Ovary (tissue), 9 donors: ENCODE data around the gene NCAM1. TPM values are rescaled to one million over a fixed set of nuclear protein-coding genes. Genes with fewer than 3 reads are reported as not detected.

Experiments
- DNase-seq, 5 donors: peaks; one replicate each; pipeline ENCODE4 v3.0.0-alpha.2; 2019 to 2020
- H3K27ac ChIP-seq, 2 donors: fragments of 200-600 bp; one replicate each; pipeline versions ENCODE4 v1.5.1 to v1.8.0; 2019 to 2022
- H3K27me3 ChIP-seq: fragments of 200-600 bp; one replicate; pipeline ENCODE4 v1.8.0; 2022
- H3K36me3 ChIP-seq: fragments of 200-600 bp; sonication (generic); one replicate; pipeline ENCODE4 v1.5.1; 2019
- H3K4me1 ChIP-seq: one replicate; pipeline ENCODE4 v1.8.1; 2013; ENCODE audit warnings: mild to moderate bottlenecking, moderate library complexity; ENCODE audit not compliant: insufficient read depth
- H3K4me3 ChIP-seq: fragments of 200-600 bp; sonication (generic); one replicate; pipeline ENCODE4 v1.5.1; 2017
- H3K9me3 ChIP-seq, 2 donors: fragments of 200-600 bp in 1 of 2; sonication (generic) in 1 of 2; one replicate each; pipeline versions ENCODE4 v1.5.1 to v1.8.1; 2013 to 2019; ENCODE audit warnings: mild to moderate bottlenecking in 1 of 2, moderate library complexity in 1 of 2
- CTCF ChIP-seq, 3 donors: fragments of 450-650 bp in 2 of 3; fragments of 200-600 bp in 1 of 3; IDR thresholded peaks; one replicate each; pipeline versions ENCODE4 v1.5.1 to v1.8.0; 2016 to 2022; ENCODE audit warnings: antibody characterized with exemption in 3 of 3, mild to moderate bottlenecking in 1 of 3
- EP300 ChIP-seq: sonication (generic); formaldehyde crosslinking; IDR thresholded peaks from one replicate; pipeline ENCODE4 v1.6.1; 2017; ENCODE audit warnings: antibody characterized with exemption
- POLR2A ChIP-seq: fragments of 450-650 bp; IDR thresholded peaks from one replicate; pipeline ENCODE4 v1.6.1; 2017; ENCODE audit warnings: antibody characterized with exemption, mild to moderate bottlenecking, moderate library complexity
- WGBS, 3 donors: extraction: QIAGEN DNeasy Blood & Tissue Kit in 1 of 3; methylation state at CpG; one replicate each; pipeline versions ENCODE4 v1.1.5 to v1.1.7; 2013 to 2017; 5-methylcytosine and 5-hydroxymethylcytosine counted together
- intact Hi-C, 4 donors: fragments of 100-400 bp; cut with DNase I; formaldehyde crosslinking; loops; one replicate each; pipeline versions ENCODE4 v1.11.0 to v1.15.1; 2022 to 2023
- polyA plus RNA-seq, 2 donors: library from polyadenylated mRNA; stranded (reverse); fragments of 200-250 nt in 1 of 2; fragments of 350-450 nt in 1 of 2; fragmentation: Illumina TruSeq in 1 of 2; extraction: RNeasy Lipid Tissue Mini Kit (QIAGEN cat#74804) in 1 of 2; gene quantifications; one replicate each; pipeline ENCODE4 v1.2.3, GENCODE V29; 2013 to 2014
- total RNA-seq, 7 donors: library from RNA; depleted of rRNA in 2 of 7; stranded (reverse); fragments of >200 nt in 2 of 7; fragmentation: NEBNext Ultra II Directional in 3 of 7; extraction: Animal tissue kit (Norgen Biotek cat#: 25700) in 3 of 7; gene quantifications; one replicate each; pipeline versions ENCODE4 v1.1.0 to v1.2.4, GENCODE V29; 2016 to 2023
- donor health status: DM: no; HTN: no; CAD: no; lungs with moderate emphysema.
- donor health status: DM: no; HTN: no; CAD: no.
- donor health status: Bipolar disorder and iron deficiency.
- donor health status: DM: yes; HTN: yes; CAD: no.
- donor health status: DM: no; HTN: no; CAD: no.
- donor health status: DM: yes; HTN: yes; CAD: no.

NCAM1 gene
- total and polyA plus RNA-seq, 9 donors, result 23.0 to 194 (median 106) TPM

- H3K4me1 ChIP-seq, result peaks cover 2% of the 10 kb centered on the region
- no peaks in the 10 kb centered on the region for H3K36me3 ChIP-seq
- no peak for TF ChIP-seq EP300
- no peak for TF ChIP-seq POLR2A
- TF ChIP-seq CTCF (IDR thresholded peaks at IDR 0.05), result no peak
- H3K27me3 ChIP-seq, result no peaks in the 10 kb centered on the region
- no peak overlapping the region for H3K4me3 ChIP-seq
- WGBS, 3 donors, result 92 to 94% (median 92%) methylated on average over 6 of the region's 6 CpGs
- no peak for DNase-seq
- H3K27ac ChIP-seq, result no peak overlapping the region
- no peaks in the 10 kb centered on the region for H3K9me3 ChIP-seq
- intact Hi-C loops, result no loop called here
Observed at GRCh38 chr11:113142508-113142907, 181.3 kb downstream of the NCAM1 start.

GRCh38 chr11:113147249-113147648 lies 186.0 kb downstream of the NCAM1 start:
- intact Hi-C loops, result no loop called here
- Histone ChIP-seq H3K9me3 (no peaks in the 10 kb centered on the region), H3K27ac (no peak overlapping the region), H3K27me3 (no peaks in the 10 kb centered on the region), H3K36me3 (no peaks in the 10 kb centered on the region), H3K4me3 (no peak overlapping the region), H3K4me1 (no peaks in the 10 kb centered on the region)
- DNase-seq, result no peak
- no peak for TF ChIP-seq CTCF (IDR thresholded peaks at IDR 0.05)
- no peak for TF ChIP-seq POLR2A
- TF ChIP-seq EP300, result no peak
- WGBS, 3 donors, result 75 to 86% (median 81%) methylated on average over 8 of the region's 8 CpGs

GRCh38 chr11:113148076-113148475 lies 186.9 kb downstream of the NCAM1 start:
- WGBS, 3 donors, result 87 to 94% (median 92%) methylated on average over 9 of the region's 9 CpGs
- intact Hi-C loops, result no loop called here
- no peak overlapping the region for H3K27ac ChIP-seq

GRCh38 chr11:113148652-113149051 lies 187.4 kb downstream of the NCAM1 start:
- TF ChIP-seq CTCF (IDR thresholded peaks at IDR 0.05) (no peak), POLR2A (no peak), EP300 (no peak)
- WGBS, 3 donors, result 69 to 91% (median 82%) methylated on average over 1 of the region's 1 CpG
- Histone ChIP-seq H3K27me3 (no peaks in the 10 kb centered on the region), H3K27ac (no peak overlapping the region), H3K9me3 (no peaks in the 10 kb centered on the region), H3K4me1 (no peaks in the 10 kb centered on the region), H3K4me3 (no peak overlapping the region), H3K36me3 (no peaks in the 10 kb centered on the region)
- no peak for DNase-seq
- intact Hi-C loops, result no loop called here

More at GRCh38 chr11:113148076-113148475, 186.9 kb downstream of the NCAM1 start:
- DNase-seq, result no peak
- Histone ChIP-seq H3K36me3 (no peaks in the 10 kb centered on the region), H3K9me3 (no peaks in the 10 kb centered on the region), H3K4me1 (no peaks in the 10 kb centered on the region), H3K27me3 (no peaks in the 10 kb centered on the region), H3K4me3 (no peak overlapping the region)
- no peak for TF ChIP-seq CTCF (IDR thresholded peaks at IDR 0.05)
- no peak for TF ChIP-seq EP300
- no peak for TF ChIP-seq POLR2A
